GM12878 (cell line): ENCODE measurements around the gene GPATCH2L. TPM values are rescaled to one million over a fixed set of nuclear protein-coding genes. Genes with fewer than 3 reads are reported as not detected.

Source experiments
- ATAC-seq: fragments of 200-7000 bp; cut with Tn5 transposase; 3 replicates; pipeline ENCODE4 v1.9.1; 2020; ENCODE audit warnings: mild to moderate bottlenecking, moderate library complexity
- BruUV-seq: library from RNA; stranded (reverse); fragments of 400-500 nt; replicated peaks from 2 replicates; lab custom pipeline; 2021; lab: Mats Ljungman, UMichigan
- CTCF ChIA-PET: fragments of 300-600 bp; sonication (Branson Sonifier 250); formaldehyde crosslinking; extraction: SDS; loops from one replicate; lab custom pipeline; 2021; ENCODE audit warnings: inconsistent platforms; lab: Yijun Ruan, JAX
- POLR2A ChIA-PET: fragments of 350-600 bp; formaldehyde crosslinking; extraction: SDS; loops from one replicate; lab custom pipeline; 2021; ENCODE audit warnings: inconsistent platforms; lab: Charles Lee
- RAD21 ChIA-PET: fragments of 300-600 bp; sonication (Branson Sonifier 250); formaldehyde crosslinking; loops from one replicate; lab custom pipeline; 2023; ENCODE audit warnings: antibody characterized with exemption; ENCODE audit not compliant: unreplicated experiment; lab: Charles Lee
- SMC1A ChIA-PET: fragments of 300-600 bp; sonication (Branson Sonifier 250); formaldehyde crosslinking; loops from one replicate; lab custom pipeline; 2023; ENCODE audit not compliant: unreplicated experiment, uncharacterized antibody; lab: Charles Lee
- DNase-seq: peaks from one replicate; pipeline ENCODE4 v3.0.0-alpha.2; 2011; ENCODE audit warnings: low read depth, low spot score
- FAIRE-seq: peaks from 3 replicates; lab custom pipeline; 2011; peaks lifted over from hg19 to GRCh38; lab: Jason Lieb, UNC
- H2AFZ ChIP-seq: 2 replicates; pipeline ENCODE4 v1.6.0; 2011; ENCODE audit warnings: low read depth, low read length, control low read depth; ENCODE audit not compliant: control insufficient read depth
- H3K27ac ChIP-seq: 2 replicates; pipeline ENCODE4 v1.5.1; 2011; ENCODE audit warnings: control low read depth; ENCODE audit not compliant: control insufficient read depth, insufficient read depth
- H3K27me3 ChIP-seq, 2 experiments: replicated peaks in 1 of 2; 2 replicates each; pipeline versions ENCODE4 v1.6.0 to v1.6.1; 2011; ENCODE audit warnings: low read length in 1 of 2; ENCODE audit not compliant: control insufficient read depth in 2 of 2, insufficient read depth in 2 of 2
- H3K36me3 ChIP-seq, 2 experiments: 2 replicates each; pipeline ENCODE4 v1.5.1; 2011; ENCODE audit warnings: low read length in 1 of 2; ENCODE audit not compliant: control insufficient read depth in 2 of 2, insufficient read depth in 2 of 2
- H3K4me1 ChIP-seq: 2 replicates; pipeline ENCODE4 v1.6.1; 2011; ENCODE audit warnings: mild to moderate bottlenecking, low read length, moderate library complexity, mixed read lengths; ENCODE audit not compliant: control insufficient read depth, insufficient read depth
- H3K4me2 ChIP-seq: 2 replicates; pipeline ENCODE4 v1.6.0; 2011; ENCODE audit warnings: control low read depth; ENCODE audit not compliant: control insufficient read depth, insufficient read depth
- H3K4me3 ChIP-seq: fragments of 200-600 bp; sonication (generic); 2 replicates; pipeline ENCODE4 v1.5.1; 2016
- H3K79me2 ChIP-seq: 2 replicates; pipeline ENCODE4 v1.6.0; 2011; ENCODE audit warnings: low read length; ENCODE audit not compliant: control insufficient read depth, insufficient read depth
- H3K9ac ChIP-seq: 2 replicates; pipeline ENCODE4 v1.8.0; 2011; ENCODE audit warnings: low read length, control low read depth, mixed read lengths; ENCODE audit not compliant: control insufficient read depth, insufficient read depth
- H3K9me3 ChIP-seq: replicated peaks from 3 replicates; pipeline ENCODE4 v1.5.1; 2011; ENCODE audit warnings: mild to moderate bottlenecking, low read length; ENCODE audit not compliant: control insufficient read depth, insufficient read depth
- H4K20me1 ChIP-seq: 2 replicates; pipeline ENCODE4 v1.6.0; 2011; ENCODE audit not compliant: control insufficient read depth, insufficient read depth
- ATF7 ChIP-seq: fragments of 450-650 bp; IDR thresholded peaks from 2 replicates; pipeline ENCODE4 v1.6.1; 2016; ENCODE audit warnings: low read depth, mild to moderate bottlenecking
- CBFB ChIP-seq: IDR thresholded peaks from 2 replicates; pipeline ENCODE4 v1.6.1; 2016; ENCODE audit warnings: antibody characterized with exemption, low read depth
- CBX5 ChIP-seq: sonication (generic); IDR thresholded peaks from 2 replicates; pipeline ENCODE4 v1.6.1; 2016; ENCODE audit warnings: low read depth, moderate library complexity, mild to moderate bottlenecking, inconsistent platforms
- EGR1 ChIP-seq, 2 experiments: IDR thresholded peaks; 1 replicate in 1 of 2; 2 replicates in 1 of 2; pipeline ENCODE4 v1.6.1; 2011 to 2012; ENCODE audit warnings: low read depth in 2 of 2, low read length in 2 of 2, borderline replicate concordance in 1 of 2, mild to moderate bottlenecking in 1 of 2, moderate library complexity in 1 of 2
- EP300 ChIP-seq, 2 experiments: fragments of 150-350 bp in 1 of 2; IDR thresholded peaks; 2 replicates each; pipeline ENCODE4 v1.6.1; 2011 to 2012; ENCODE audit warnings: low read depth in 2 of 2, low read length in 2 of 2, borderline replicate concordance in 1 of 2, improper control_type of control experiment in 1 of 2, inconsistent platforms in 1 of 2; ENCODE audit not compliant: control insufficient read depth in 1 of 2
- IKZF2 ChIP-seq, 2 experiments: fragments of 450-650 bp; IDR thresholded peaks; 2 replicates each; pipeline ENCODE4 v1.6.1; 2017; ENCODE audit warnings: mild to moderate bottlenecking in 2 of 2, moderate library complexity in 2 of 2
- KLF5 ChIP-seq: fragments of 450-650 bp; IDR thresholded peaks from 2 replicates; pipeline ENCODE4 v1.6.1; 2014; ENCODE audit warnings: mild to moderate bottlenecking; ENCODE audit not compliant: partially characterized antibody
- RAD21 ChIP-seq: IDR thresholded peaks from 2 replicates; pipeline ENCODE4 v1.6.1; 2011; ENCODE audit warnings: mild to moderate bottlenecking, low read depth, low read length, moderate library complexity; ENCODE audit not compliant: insufficient read depth
- RAD51 ChIP-seq: fragments of 450-650 bp; IDR thresholded peaks from 2 replicates; pipeline ENCODE4 v1.6.1; 2016; ENCODE audit warnings: moderate library complexity, mild to moderate bottlenecking, inconsistent platforms
- RB1 ChIP-seq: fragments of 450-650 bp; formaldehyde crosslinking; IDR thresholded peaks from 2 replicates; pipeline ENCODE4 v1.6.1; 2017; ENCODE audit warnings: mild to moderate bottlenecking, borderline replicate concordance
- RBBP5 ChIP-seq: fragments of 200-600 bp; sonication (generic); conservative IDR thresholded peaks from 2 replicates; pipeline ENCODE4 v1.6.1; 2016
- SIX5 ChIP-seq: IDR thresholded peaks from 2 replicates; pipeline ENCODE4 v1.6.1; 2011; ENCODE audit warnings: mild to moderate bottlenecking, low read depth, low read length, moderate library complexity; ENCODE audit not compliant: severe bottlenecking
- SREBF2 ChIP-seq: IDR thresholded peaks from 2 replicates; pipeline ENCODE4 v1.6.1; 2012; ENCODE audit warnings: mild to moderate bottlenecking, low read length
- ZNF622 ChIP-seq: fragments of 450-650 bp; IDR thresholded peaks from 2 replicates; pipeline ENCODE4 v1.6.1; 2017; ENCODE audit warnings: mild to moderate bottlenecking, inconsistent platforms
- WGBS: methylation state at CpG from one replicate; pipeline ENCODE4 v1.1.6; 2016; ENCODE audit warnings: low lambda C conversion rate; ENCODE audit not compliant: insufficient replicate concordance, insufficient coverage; ENCODE audit errors: missing lambda C conversion rate; 5-methylcytosine and 5-hydroxymethylcytosine counted together
- in situ Hi-C: fragments of 300-500 bp; cut with MboI; formaldehyde crosslinking; loops from 9 replicates; pipeline ENCODE4 v1.14.3; 2018; ENCODE audit warnings: mixed read lengths
- intact Hi-C: fragments of 100-400 bp; cut with micrococcal nuclease; formaldehyde crosslinking; loops from one replicate; pipeline ENCODE4 v1.14.2; 2022; ENCODE audit not compliant: unreplicated experiment
- polyA plus RNA-seq, 11 experiments: library from polyadenylated mRNA; depleted of rRNA in 4 of 11; unstranded in 6 of 11; stranded (reverse) in 5 of 11; fragments of >200 nt; fragmentation: Nextera tagmentation in 4 of 11; fragmentation: Illumina TruSeq in 1 of 11; extraction: Ambion mirVana in 4 of 11; extraction: Trizol in 1 of 11; gene quantifications; 1 replicate in 1 of 11; 2 replicates in 10 of 11; pipeline versions ENCODE4 v1.2.1 to v1.2.3, GENCODE V29; 2011 to 2016; ENCODE audit warnings: inconsistent platforms in 2 of 11, missing spikeins in 2 of 11, low read depth in 1 of 11
- total RNA-seq, 4 experiments: library from RNA; depleted of rRNA in 3 of 4; stranded (reverse); fragments of >200 nt in 3 of 4; fragmentation: Illumina TruSeq in 1 of 4; extraction: Trizol in 1 of 4; gene quantifications; 2 replicates each; pipeline versions ENCODE4 v1.2.1 to v1.2.3, GENCODE V29; 2013 to 2021
- TF ChIP-seq, protein P1 (sequence below): IDR thresholded peaks from 2 replicates; pipeline ENCODE4 v1.6.1; 2011; ENCODE audit warnings: borderline replicate concordance, low read depth, mild to moderate bottlenecking, moderate library complexity, mixed read lengths, low read length; ENCODE audit not compliant: insufficient read depth; ENCODE audit errors: extremely low read length
- TF ChIP-seq, protein P2 (sequence below): fragments of 450-650 bp; IDR thresholded peaks from 2 replicates; pipeline ENCODE4 v1.6.1; 2017; ENCODE audit warnings: mild to moderate bottlenecking, moderate library complexity

The GPATCH2L gene
- total and polyA plus RNA-seq, 10 of the 15 experiments (the other 5 are each of a cell fraction or from before 2014, with no cell fraction given), result 9.1 to 50.9 (median 24.4) TPM

DNA sequence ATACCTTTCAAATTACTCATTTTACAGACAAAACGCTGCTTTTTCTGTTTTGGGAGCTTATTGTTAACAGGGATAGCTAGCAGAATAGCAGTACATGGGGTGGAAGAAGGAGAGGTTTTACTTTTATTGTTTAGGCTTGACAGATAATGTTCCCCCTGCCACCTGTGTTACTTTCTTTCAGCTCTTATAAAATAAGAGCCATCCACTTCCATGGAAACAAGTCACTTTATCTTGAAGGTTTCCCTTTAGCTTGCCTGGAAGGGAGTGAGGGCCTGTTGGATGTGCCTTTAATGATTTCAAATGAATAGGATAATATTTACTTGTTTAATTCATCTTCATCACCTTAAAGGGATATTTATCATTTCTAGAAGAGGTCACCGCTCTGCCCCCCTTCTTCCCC, 23.3 kb downstream of the GPATCH2L start:
- H2AFZ ChIP-seq, result no peak overlapping the region
- FAIRE-seq, result no peak
- ChIA-PET RAD21 (interaction anchor here (1.0 to 1.5 kb wide), 4 partner anchors 10 to 178 kb away, joined by 3 to 6 read pairs (median 3); no protein-coding TSS in a partner anchor), SMC1A (interaction anchor here (0.8 to 1.8 kb wide), 9 partner anchors 10 to 918 kb away, joined by 3 to 12 read pairs (median 3); no protein-coding TSS in a partner anchor), CTCF (interaction anchor here (0.6 to 3.5 kb wide), 6 partner anchors 8 to 178 kb away, joined by 3 to 13 read pairs (median 5); no protein-coding TSS in a partner anchor), POLR2A (interaction anchor here (0.7 to 1.6 kb wide), 5 partner anchors 9 to 230 kb away, joined by 3 to 8 read pairs (median 4); no protein-coding TSS in a partner anchor)
- no peak overlapping the region for H3K9ac ChIP-seq
- H3K36me3 ChIP-seq, result peaks cover 0 to 50% of the 10 kb centered on the region in 2 experiments
- H3K4me3 ChIP-seq, result no peak overlapping the region
- intact Hi-C loops (no loop called here), in situ Hi-C loops (no loop called here)
- H3K79me2 ChIP-seq, result no peaks in the 10 kb centered on the region; the same call in none of the 2 replicates
- H4K20me1 ChIP-seq, result no peaks in the 10 kb centered on the region
- no peak overlapping the region for H3K27ac ChIP-seq
- WGBS, result 97% methylated on average over 2 of the region's 2 CpGs
- DNase-seq, result no peak
- H3K9me3 ChIP-seq, result no peaks in the 10 kb centered on the region
- no peak overlapping the region for H3K4me2 ChIP-seq
- H3K4me1 ChIP-seq, result no peaks in the 10 kb centered on the region
- no TSS peak for BruUV-seq
- no peaks in the 10 kb centered on the region for H3K27me3 ChIP-seq
- ATAC-seq, result no peak
- no peak for TF ChIP-seq CBX5
- no peak for TF ChIP-seq RBBP5
- TF ChIP-seq EP300 (IDR thresholded peaks at IDR 0.05; ENCODE audit: borderline replicate concordance in 1 of 2, control insufficient read depth in 1 of 2, low read depth in 2 of 2, low read length in 2 of 2), result no peak
- no peak for TF ChIP-seq CBFB
- no peak for TF ChIP-seq IKZF2 (IDR thresholded peaks at IDR 0.05)
- no peak for TF ChIP-seq ATF7
- no peak for TF ChIP-seq SREBF2
- TF ChIP-seq RAD51, result no peak
- TF ChIP-seq KLF5, result no peak
- no peak for TF ChIP-seq RAD21
- no peak for TF ChIP-seq RB1
- TF ChIP-seq SIX5, result no peak
- TF ChIP-seq EGR1 (IDR thresholded peaks at IDR 0.05; ENCODE audit: borderline replicate concordance in 1 of 2, low read depth in 2 of 2, low read length in 2 of 2), result no peak
- TF ChIP-seq, protein P1, sequence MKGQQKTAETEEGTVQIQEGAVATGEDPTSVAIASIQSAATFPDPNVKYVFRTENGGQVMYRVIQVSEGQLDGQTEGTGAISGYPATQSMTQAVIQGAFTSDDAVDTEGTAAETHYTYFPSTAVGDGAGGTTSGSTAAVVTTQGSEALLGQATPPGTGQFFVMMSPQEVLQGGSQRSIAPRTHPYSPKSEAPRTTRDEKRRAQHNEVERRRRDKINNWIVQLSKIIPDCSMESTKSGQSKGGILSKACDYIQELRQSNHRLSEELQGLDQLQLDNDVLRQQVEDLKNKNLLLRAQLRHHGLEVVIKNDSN, result no peak
- TF ChIP-seq, protein P2, sequence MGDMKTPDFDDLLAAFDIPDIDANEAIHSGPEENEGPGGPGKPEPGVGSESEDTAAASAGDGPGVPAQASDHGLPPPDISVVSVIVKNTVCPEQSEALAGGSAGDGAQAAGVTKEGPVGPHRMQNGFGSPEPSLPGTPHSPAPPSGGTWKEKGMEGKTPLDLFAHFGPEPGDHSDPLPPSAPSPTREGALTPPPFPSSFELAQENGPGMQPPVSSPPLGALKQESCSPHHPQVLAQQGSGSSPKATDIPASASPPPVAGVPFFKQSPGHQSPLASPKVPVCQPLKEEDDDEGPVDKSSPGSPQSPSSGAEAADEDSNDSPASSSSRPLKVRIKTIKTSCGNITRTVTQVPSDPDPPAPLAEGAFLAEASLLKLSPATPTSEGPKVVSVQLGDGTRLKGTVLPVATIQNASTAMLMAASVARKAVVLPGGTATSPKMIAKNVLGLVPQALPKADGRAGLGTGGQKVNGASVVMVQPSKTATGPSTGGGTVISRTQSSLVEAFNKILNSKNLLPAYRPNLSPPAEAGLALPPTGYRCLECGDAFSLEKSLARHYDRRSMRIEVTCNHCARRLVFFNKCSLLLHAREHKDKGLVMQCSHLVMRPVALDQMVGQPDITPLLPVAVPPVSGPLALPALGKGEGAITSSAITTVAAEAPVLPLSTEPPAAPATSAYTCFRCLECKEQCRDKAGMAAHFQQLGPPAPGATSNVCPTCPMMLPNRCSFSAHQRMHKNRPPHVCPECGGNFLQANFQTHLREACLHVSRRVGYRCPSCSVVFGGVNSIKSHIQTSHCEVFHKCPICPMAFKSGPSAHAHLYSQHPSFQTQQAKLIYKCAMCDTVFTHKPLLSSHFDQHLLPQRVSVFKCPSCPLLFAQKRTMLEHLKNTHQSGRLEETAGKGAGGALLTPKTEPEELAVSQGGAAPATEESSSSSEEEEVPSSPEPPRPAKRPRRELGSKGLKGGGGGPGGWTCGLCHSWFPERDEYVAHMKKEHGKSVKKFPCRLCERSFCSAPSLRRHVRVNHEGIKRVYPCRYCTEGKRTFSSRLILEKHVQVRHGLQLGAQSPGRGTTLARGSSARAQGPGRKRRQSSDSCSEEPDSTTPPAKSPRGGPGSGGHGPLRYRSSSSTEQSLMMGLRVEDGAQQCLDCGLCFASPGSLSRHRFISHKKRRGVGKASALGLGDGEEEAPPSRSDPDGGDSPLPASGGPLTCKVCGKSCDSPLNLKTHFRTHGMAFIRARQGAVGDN, result no peak
- TF ChIP-seq ZNF622, result no peak
